ENCODE results near the gene FLNB. TPM values are rescaled to one million over a fixed set of nuclear protein-coding genes. Genes with fewer than 3 reads are reported as not detected.
"Not testable (repeated sequence)": the region's sequence is repeated elsewhere in the genome, so short reads cannot be mapped to it uniquely, and the experiment has no call there.

Gene FLNB
- total RNA-seq, 2 donors from 2014 or later = 331 to 408 TPM

DNA sequence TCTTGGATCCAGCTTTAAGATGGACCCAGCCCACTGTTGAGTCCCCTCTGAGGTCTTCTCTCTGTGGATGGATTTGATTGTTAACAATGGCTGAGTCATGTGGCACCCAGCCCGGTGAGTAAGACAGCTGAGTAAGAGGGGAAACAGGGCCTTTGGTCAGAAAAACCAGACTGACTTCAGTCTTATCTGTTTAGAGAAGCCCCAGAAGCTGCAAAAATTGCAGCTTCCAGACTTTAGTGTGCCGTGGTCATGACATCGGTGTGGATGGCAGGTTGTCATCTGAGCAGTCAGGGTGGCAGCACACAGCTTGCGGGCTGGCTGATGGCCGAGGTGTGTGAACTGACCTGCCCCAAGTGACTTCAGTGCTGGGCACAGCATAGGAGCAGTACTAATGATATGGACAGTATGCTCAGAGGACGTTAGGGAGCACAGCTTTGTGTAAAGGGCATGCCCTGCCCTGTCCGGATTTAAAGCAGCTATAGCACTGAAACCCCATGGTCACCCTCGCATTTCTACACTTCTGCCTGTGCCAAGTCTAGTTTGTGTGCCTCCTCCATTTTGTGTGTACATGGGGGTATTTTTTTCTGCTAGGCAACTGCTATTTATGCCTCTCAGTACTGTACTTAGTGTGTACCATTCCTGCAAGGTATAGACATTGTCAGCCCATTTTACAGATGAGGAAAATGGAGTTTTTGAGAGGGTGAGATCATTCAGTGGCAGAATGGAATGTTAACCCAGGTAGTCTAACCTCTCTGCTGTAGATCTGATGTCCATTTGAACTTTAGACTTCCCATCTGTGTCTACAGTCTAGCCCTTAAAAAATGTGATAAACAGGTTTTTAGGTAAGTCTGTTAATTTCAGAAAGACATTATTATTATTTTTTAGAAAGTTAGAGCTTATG, 44.4 kb downstream of the FLNB start:
- DNase-seq (ENCODE audit: low spot score) = peak; percentile 77
- H3K27ac ChIP-seq = peak overlapping the region; percentile 54 to 67
- H3K36me3 ChIP-seq = no peaks in the 10 kb centered on the region
- H3K9me3 ChIP-seq = no peaks in the 10 kb centered on the region
- WGBS = 35% methylated on average over 8 of the region's 8 CpGs
- no peaks in the 10 kb centered on the region for H3K27me3 ChIP-seq (replicated peaks; ENCODE audit: insufficient read depth)
- peaks cover 15% of the 10 kb centered on the region for H3K4me1 ChIP-seq (replicated peaks)
- intact Hi-C loops (cut with DNase I) = loop anchor here (5.0 kb wide), 1 partner anchor 35 kb away; no protein-coding TSS in a partner anchor
- TF ChIP-seq POLR2A (IDR thresholded peaks at IDR 0.05) (no peak), CTCF (IDR thresholded peaks at IDR 0.05) (no peak), POLR2AphosphoS5 (IDR thresholded peaks at IDR 0.05) (peak; percentile 53)
- no peak overlapping the region for H3K4me3 ChIP-seq

DNA sequence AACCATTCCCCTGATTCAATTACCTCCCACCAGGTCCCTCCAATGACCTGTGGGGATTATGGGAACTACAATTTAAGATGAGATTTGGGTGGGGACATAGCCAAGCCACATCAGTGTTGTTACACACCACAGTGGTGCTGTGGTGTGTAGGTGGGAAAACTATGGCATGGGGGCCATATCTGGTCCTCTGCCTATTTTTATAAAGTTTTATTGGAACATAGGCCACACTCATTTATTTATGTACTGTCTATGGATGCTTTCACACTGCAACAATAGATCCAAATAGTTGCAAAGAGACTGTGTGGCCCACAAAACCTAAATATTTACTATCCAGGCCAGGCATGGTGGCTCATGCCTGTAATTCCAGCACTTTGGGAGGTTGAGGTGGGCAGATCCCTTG, 46.4 kb downstream of the FLNB start:
- H3K27ac ChIP-seq = no peak overlapping the region
- no peaks in the 10 kb centered on the region for H3K36me3 ChIP-seq
- H3K27me3 ChIP-seq (replicated peaks; ENCODE audit: insufficient read depth) = no peaks in the 10 kb centered on the region
- no peak for DNase-seq (ENCODE audit: low spot score)
- H3K9me3 ChIP-seq = no peaks in the 10 kb centered on the region
- intact Hi-C loops (cut with DNase I) = loop anchor here (5.0 kb wide), 1 partner anchor 37 kb away; no protein-coding TSS in a partner anchor
- no peak overlapping the region for H3K4me3 ChIP-seq
- no peak for TF ChIP-seq CTCF (IDR thresholded peaks at IDR 0.05)
- no peak for TF ChIP-seq POLR2AphosphoS5 (IDR thresholded peaks at IDR 0.05)
- no peak for TF ChIP-seq POLR2A (IDR thresholded peaks at IDR 0.05)
- peaks cover 2% of the 10 kb centered on the region for H3K4me1 ChIP-seq (replicated peaks)

- intact Hi-C loops (cut with DNase I) = no loop called here
- TF ChIP-seq POLR2A (IDR thresholded peaks at IDR 0.05) (no peak), POLR2AphosphoS5 (IDR thresholded peaks at IDR 0.05) (no peak), CTCF (IDR thresholded peaks at IDR 0.05) (no peak)
- H3K27ac ChIP-seq = no peak overlapping the region
- no peaks in the 10 kb centered on the region for H3K27me3 ChIP-seq (replicated peaks; ENCODE audit: insufficient read depth)
- no peak overlapping the region for H3K4me3 ChIP-seq
- whole genome bisulfite sequencing = 71% methylated on average over 4 of the region's 4 CpGs
- DNase-seq (ENCODE audit: low spot score) = no peak
- no peaks in the 10 kb centered on the region for H3K36me3 ChIP-seq
- no peaks in the 10 kb centered on the region for H3K9me3 ChIP-seq
- peaks cover 2% of the 10 kb centered on the region for H3K4me1 ChIP-seq (replicated peaks)
Observed at GRCh38 chr3:58055314-58055713, 47.1 kb downstream of the FLNB start.

DNA sequence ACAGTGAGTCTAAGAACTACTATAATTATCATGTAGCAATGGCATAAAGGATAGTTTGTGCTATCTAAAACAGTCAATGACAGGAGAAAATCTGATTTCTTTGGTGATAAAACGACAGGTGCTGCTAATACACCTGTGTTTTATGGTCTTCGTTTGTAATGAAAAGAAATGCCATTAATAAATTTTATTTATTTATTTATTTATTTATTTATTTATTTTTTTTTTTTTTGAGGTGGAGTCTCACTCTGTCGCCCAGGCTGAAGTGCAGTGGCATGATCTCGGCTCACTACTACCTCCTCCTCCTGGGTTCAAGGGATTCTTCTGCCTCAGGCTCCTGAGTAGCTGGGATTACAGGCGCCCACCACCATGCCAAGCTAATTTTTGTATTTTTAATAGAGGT, 47.7 kb downstream of the FLNB start:
- H3K27me3 ChIP-seq (replicated peaks; ENCODE audit: insufficient read depth); DNase-seq (ENCODE audit: low spot score); intact Hi-C loops (cut with DNase I); H3K36me3 ChIP-seq; H3K9me3 ChIP-seq; H3K27ac ChIP-seq; H3K4me3 ChIP-seq; H3K4me1 ChIP-seq (replicated peaks): not testable (repeated sequence)
- 90% methylated on average over 5 of the region's 5 CpGs for WGBS

DNA sequence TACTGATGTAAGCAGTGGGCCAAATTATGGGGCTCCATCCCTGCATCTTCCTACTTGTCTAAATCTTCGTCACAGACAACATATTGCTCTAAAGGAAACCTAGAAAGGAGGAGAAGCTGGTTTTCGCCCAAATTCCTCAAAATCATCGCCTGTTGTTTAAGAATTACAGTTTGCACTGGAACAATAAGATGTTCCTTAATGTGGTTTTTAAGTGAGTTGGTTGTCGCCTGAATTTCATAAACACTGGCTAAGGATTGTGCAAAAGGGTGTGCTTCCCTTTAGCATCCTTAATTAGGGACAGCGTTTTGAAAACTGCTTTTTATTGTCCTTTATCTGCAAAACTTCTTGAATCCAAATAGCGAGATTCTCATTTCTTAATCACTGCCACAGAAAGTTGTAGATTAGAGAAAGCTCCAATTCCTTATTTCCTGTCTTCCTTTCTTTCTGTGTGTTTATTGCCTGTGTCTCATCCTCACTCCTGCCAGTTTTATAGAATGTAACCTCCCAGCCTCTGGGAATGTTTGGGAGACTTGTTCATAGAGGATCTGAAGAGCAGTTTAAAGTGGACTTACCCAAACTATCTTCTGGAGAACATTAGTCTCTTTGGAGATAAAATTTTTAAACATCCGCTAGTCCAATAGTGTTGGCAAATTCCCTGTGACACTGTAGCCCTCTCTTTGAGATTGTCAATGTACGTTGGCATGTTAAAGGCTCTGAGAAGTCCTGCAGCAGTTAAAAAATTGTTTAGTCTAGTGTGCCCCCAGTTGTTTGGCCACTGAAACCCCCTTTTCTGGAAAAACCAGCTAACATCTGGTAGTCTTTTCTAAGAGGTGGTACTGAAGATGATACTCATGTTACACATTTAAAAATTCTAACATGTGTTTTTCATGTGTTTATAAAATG, 50.4 kb downstream of the FLNB start:
- DNase-seq (ENCODE audit: low spot score) = no peak
- TF ChIP-seq POLR2AphosphoS5 (IDR thresholded peaks at IDR 0.05) (no peak), CTCF (IDR thresholded peaks at IDR 0.05) (no peak)
- peaks cover 9% of the 10 kb centered on the region for H3K4me1 ChIP-seq (replicated peaks)
- H3K4me3 ChIP-seq = no peak overlapping the region
- intact Hi-C loops (cut with DNase I) = no loop called here
- peak overlapping the region; percentile 54 to 55 for H3K27ac ChIP-seq
- no peaks in the 10 kb centered on the region for H3K27me3 ChIP-seq (replicated peaks; ENCODE audit: insufficient read depth)
- H3K9me3 ChIP-seq = no peaks in the 10 kb centered on the region
- no peaks in the 10 kb centered on the region for H3K36me3 ChIP-seq
- WGBS = 51% methylated on average over 8 of the region's 8 CpGs

Measured in prostate gland (tissue), 2 donors.